ENCODE results near the gene HOXA5. TPM values are rescaled to one million over a fixed set of nuclear protein-coding genes. Genes with fewer than 3 reads are reported as not detected.

HOXA5 gene
- total RNA-seq, 1 experiment from 2014 or later = 6.7 TPM

GRCh38 chr7:27113991-27114769 is 29.3 kb downstream of the HOXA5 start:
- CTCF ChIA-PET = no interaction called here

More at GRCh38 chr7:27113991-27114769, 29.3 kb downstream of the HOXA5 start:
- H3K9ac ChIP-seq (ENCODE audit: low read length) = peak overlapping the region; percentile 67
- peaks cover 57 to 71% of the 10 kb centered on the region in 2 experiments for H3K4me1 ChIP-seq (ENCODE audit: control insufficient read depth in 1 of 2, insufficient read depth in 2 of 2, low read length in 2 of 2)
- no peak overlapping the region for H2AFZ ChIP-seq (ENCODE audit: low read depth, low read length, poor library complexity, severe bottlenecking)
- no peaks in the 10 kb centered on the region for H4K20me1 ChIP-seq (ENCODE audit: insufficient read depth)
- POLR2A ChIA-PET = interaction anchor here (0.5 to 2.4 kb wide), 6 partner anchors 16 to 450 kb away, joined by 3 to 8 read pairs (median 4); partner anchors contain the start of genes HOXA1, HOXA4 and SKAP2
- TSS peak; percentile 73 for BruUV-seq (replicated peaks)
- H3K27ac ChIP-seq (ENCODE audit: low read depth, low read length) = peak overlapping the region; percentile 60
- peaks cover 20% of the 10 kb centered on the region for H3K79me2 ChIP-seq (ENCODE audit: insufficient read depth, low read length)
- H3K4me2 ChIP-seq (ENCODE audit: low read length) = peak overlapping the region; percentile 89
- RAD21 ChIA-PET (ENCODE audit: low non-redundant PET in 1 of 2, low total read pairs in 2 of 2, uncharacterized antibody in 2 of 2, unreplicated experiment in 2 of 2) = interaction anchor here in 1 of 2 experiments (1.5 kb wide), 1 partner anchor 259 kb away, joined by 3 read pairs; no protein-coding TSS in a partner anchor
- peak overlapping the region; percentile 57 to 60 for H3K4me3 ChIP-seq (replicated peaks in 1 of 2; ENCODE audit: low read depth in 1 of 2, low read length in 2 of 2)
- peak; percentile 30 for ATAC-seq
- H3K9me3 ChIP-seq (ENCODE audit: control insufficient read depth in 1 of 2, insufficient read depth in 1 of 2, low read depth in 1 of 2, low read length in 2 of 2) = no peaks in the 10 kb centered on the region
- TF ChIP-seq YY1 (IDR thresholded peaks at IDR 0.05; ENCODE audit: extremely low read depth, insufficient replicate concordance, low read depth, low read length) = no peak
- no peak for TF ChIP-seq CEBPB (IDR thresholded peaks at IDR 0.05; ENCODE audit: low read depth)
- TF ChIP-seq, protein P1, sequence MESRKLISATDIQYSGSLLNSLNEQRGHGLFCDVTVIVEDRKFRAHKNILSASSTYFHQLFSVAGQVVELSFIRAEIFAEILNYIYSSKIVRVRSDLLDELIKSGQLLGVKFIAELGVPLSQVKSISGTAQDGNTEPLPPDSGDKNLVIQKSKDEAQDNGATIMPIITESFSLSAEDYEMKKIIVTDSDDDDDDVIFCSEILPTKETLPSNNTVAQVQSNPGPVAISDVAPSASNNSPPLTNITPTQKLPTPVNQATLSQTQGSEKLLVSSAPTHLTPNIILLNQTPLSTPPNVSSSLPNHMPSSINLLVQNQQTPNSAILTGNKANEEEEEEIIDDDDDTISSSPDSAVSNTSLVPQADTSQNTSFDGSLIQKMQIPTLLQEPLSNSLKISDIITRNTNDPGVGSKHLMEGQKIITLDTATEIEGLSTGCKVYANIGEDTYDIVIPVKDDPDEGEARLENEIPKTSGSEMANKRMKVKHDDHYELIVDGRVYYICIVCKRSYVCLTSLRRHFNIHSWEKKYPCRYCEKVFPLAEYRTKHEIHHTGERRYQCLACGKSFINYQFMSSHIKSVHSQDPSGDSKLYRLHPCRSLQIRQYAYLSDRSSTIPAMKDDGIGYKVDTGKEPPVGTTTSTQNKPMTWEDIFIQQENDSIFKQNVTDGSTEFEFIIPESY (IDR thresholded peaks at IDR 0.05; ENCODE audit: extremely low read depth, insufficient replicate concordance, low read length) = no peak
- TF ChIP-seq SRF (IDR thresholded peaks at IDR 0.05; ENCODE audit: low read depth) = no peak
- no peak for TF ChIP-seq CBX3 (IDR thresholded peaks at IDR 0.05; ENCODE audit: low read depth)
- no peak for TF ChIP-seq POLR2A (IDR thresholded peaks at IDR 0.05; ENCODE audit: borderline replicate concordance, extremely low read depth, insufficient read depth, insufficient read length)
- no peak for TF ChIP-seq EZH2 (IDR thresholded peaks at IDR 0.05)
- no peak for TF ChIP-seq REST (IDR thresholded peaks at IDR 0.05; ENCODE audit: low read depth)
- no peak for TF ChIP-seq SP1 (IDR thresholded peaks at IDR 0.05; ENCODE audit: low read depth)
- no peak for TF ChIP-seq TCF7L2 (IDR thresholded peaks at IDR 0.05; ENCODE audit: borderline replicate concordance, extremely low read depth, insufficient read depth, insufficient read length)
- TF ChIP-seq POLR2AphosphoS5 (IDR thresholded peaks at IDR 0.05; ENCODE audit: low read depth, low read length) = no peak
- TF ChIP-seq EGR1 (IDR thresholded peaks at IDR 0.05; ENCODE audit: low read depth) = no peak
- no peak for TF ChIP-seq ATF3 (IDR thresholded peaks at IDR 0.05)
- TF ChIP-seq ZFX (IDR thresholded peaks at IDR 0.05) = no peak
- no peak for TF ChIP-seq ZNF274 (IDR thresholded peaks at IDR 0.05; ENCODE audit: low read depth, low read length)
- no peak for TF ChIP-seq FOSL1 (IDR thresholded peaks at IDR 0.05; ENCODE audit: low read depth)
- TF ChIP-seq MAX (IDR thresholded peaks at IDR 0.05) = no peak
- no peak for TF ChIP-seq RAD21 (IDR thresholded peaks at IDR 0.05; ENCODE audit: low read depth)
- no peak for TF ChIP-seq JUND (IDR thresholded peaks at IDR 0.05)
- DNase-seq (ENCODE audit: low read depth, low spot score) = no peak
- no peaks in the 10 kb centered on the region for H3K36me3 ChIP-seq (ENCODE audit: control insufficient read depth in 1 of 2, insufficient read depth in 2 of 2, low read length in 2 of 2)
- intact Hi-C loops (cut with micrococcal nuclease) = loop anchor here (2.0 kb wide), 1 partner anchor 17 kb away; the partner anchor contains the start of gene HOXA4
- H3K27me3 ChIP-seq (ENCODE audit: insufficient read depth, low read length) = peaks cover 7% of the 10 kb centered on the region; the same call in 1 of the 2 replicates
- H3K9me2 ChIP-seq (ENCODE audit: insufficient read depth) = no peaks in the 10 kb centered on the region
